ENCODE data around the gene RALGAPA1. TPM values are rescaled to one million over a fixed set of nuclear protein-coding genes. Genes with fewer than 3 reads are reported as not detected.
"Not testable (repeated sequence)": the region's sequence is repeated elsewhere in the genome, so short reads cannot be mapped to it uniquely, and the experiment has no call there.

The RALGAPA1 gene
- total RNA-seq, 2 donors from 2014 or later = 65.5 to 66.6 TPM

GRCh38 chr14:35826218-35826951 lies 17.3 kb upstream of the RALGAPA1 start, which contains the start of gene BRMS1L:
Gene BRMS1L (plus strand): TSS chr14:35826338. CDS start chr14:35826517, 179 bp downstream.
- no peaks in the 10 kb centered on the region for H3K27me3 ChIP-seq (replicated peaks; ENCODE audit: insufficient read depth)
- peak; percentile 89 for TF ChIP-seq POLR2A (IDR thresholded peaks at IDR 0.05)
- peak; percentile 90 for TF ChIP-seq POLR2AphosphoS5 (IDR thresholded peaks at IDR 0.05)
- peak in 1 of 4 experiments; percentile 20 for TF ChIP-seq CTCF (IDR thresholded peaks at IDR 0.05)
- H3K4me1 ChIP-seq (replicated peaks) = no peaks in the 10 kb centered on the region
- WGBS = under 1% methylated on average over 70 of the region's 70 CpGs
- H3K4me3 ChIP-seq = peak within 1 kb of the TSS; percentile 94 to 98
- intact Hi-C loops (cut with DNase I) = no loop called here
- no peaks in the 10 kb centered on the region for H3K9me3 ChIP-seq
- no peaks in the 10 kb centered on the region for H3K36me3 ChIP-seq
- DNase-seq (ENCODE audit: low spot score) = peak; percentile 97
- H3K27ac ChIP-seq = peak within 1 kb of the TSS; percentile 99 to 100

DNA sequence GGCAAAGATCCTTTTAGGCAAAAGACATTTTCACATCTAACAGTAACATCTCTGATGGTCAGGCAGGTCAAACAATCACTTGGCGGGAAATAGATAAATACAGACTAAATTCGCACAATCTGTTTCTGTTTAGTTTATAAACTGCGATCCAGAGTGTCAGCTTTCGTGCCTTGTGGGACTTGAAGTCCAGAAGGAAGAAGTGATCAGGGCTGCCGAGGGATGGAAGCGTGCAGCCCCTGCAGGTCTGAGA lies 16.8 kb upstream of the RALGAPA1 start:
- Histone ChIP-seq H3K27me3 (replicated peaks; ENCODE audit: insufficient read depth) (no peaks in the 10 kb centered on the region), H3K4me3 (peak overlapping the region; percentile 94 to 98), H3K9me3 (no peaks in the 10 kb centered on the region), H3K4me1 (replicated peaks) (no peaks in the 10 kb centered on the region), H3K27ac (peak overlapping the region; percentile 99 to 100), H3K36me3 (no peaks in the 10 kb centered on the region)
- intact Hi-C loops (cut with DNase I) = no loop called here
- DNase-seq (ENCODE audit: low spot score) = no peak
- TF ChIP-seq POLR2A (IDR thresholded peaks at IDR 0.05) (no peak), CTCF (IDR thresholded peaks at IDR 0.05) (no peak), POLR2AphosphoS5 (IDR thresholded peaks at IDR 0.05) (no peak)
- under 1% methylated on average over 6 of the region's 6 CpGs for WGBS

GRCh38 chr14:35824446-35825165 lies 15.5 kb upstream of the RALGAPA1 start:
- H3K27me3 ChIP-seq (replicated peaks; ENCODE audit: insufficient read depth); intact Hi-C loops (cut with DNase I); H3K27ac ChIP-seq; H3K36me3 ChIP-seq; H3K4me1 ChIP-seq (replicated peaks); DNase-seq (ENCODE audit: low spot score); H3K9me3 ChIP-seq; H3K4me3 ChIP-seq: not testable (repeated sequence)
- WGBS = 90% methylated on average over 27 of the region's 55 CpGs

DNA sequence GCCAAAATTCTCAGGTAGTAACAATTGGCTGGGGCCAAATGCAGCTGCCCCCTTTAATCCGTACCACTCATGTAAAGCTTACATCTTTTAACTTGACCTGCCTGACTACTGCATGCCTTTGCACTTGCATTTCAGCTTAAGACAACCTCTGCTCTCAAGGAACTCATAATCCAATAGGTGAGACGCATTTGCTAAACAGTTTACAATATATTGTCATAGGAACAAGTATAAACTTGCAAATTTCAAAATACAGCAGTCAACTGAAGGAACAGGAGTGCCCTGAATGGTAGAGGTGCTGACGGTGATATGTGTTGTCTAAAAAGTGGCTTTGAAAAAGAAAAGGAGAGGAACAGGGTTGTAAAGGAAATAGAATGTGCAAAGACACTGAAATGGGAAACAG lies 13.4 kb upstream of the RALGAPA1 start:
- Histone ChIP-seq H3K9me3 (no peaks in the 10 kb centered on the region), H3K4me1 (replicated peaks) (no peaks in the 10 kb centered on the region), H3K27me3 (replicated peaks; ENCODE audit: insufficient read depth) (no peaks in the 10 kb centered on the region), H3K4me3 (no peak overlapping the region), H3K36me3 (no peaks in the 10 kb centered on the region), H3K27ac (no peak overlapping the region)
- 65% methylated on average over 3 of the region's 3 CpGs for WGBS
- intact Hi-C loops (cut with DNase I) = no loop called here
- DNase-seq (ENCODE audit: low spot score) = no peak
- TF ChIP-seq POLR2A (IDR thresholded peaks at IDR 0.05) (no peak), CTCF (IDR thresholded peaks at IDR 0.05) (no peak), POLR2AphosphoS5 (IDR thresholded peaks at IDR 0.05) (no peak)

- WGBS = 30% methylated on average over 7 of the region's 7 CpGs
- Histone ChIP-seq H3K4me1 (replicated peaks) (no peaks in the 10 kb centered on the region), H3K9me3 (no peaks in the 10 kb centered on the region), H3K27ac (no peak overlapping the region), H3K36me3 (no peaks in the 10 kb centered on the region), H3K27me3 (replicated peaks; ENCODE audit: insufficient read depth) (no peaks in the 10 kb centered on the region), H3K4me3 (no peak overlapping the region)
- intact Hi-C loops (cut with DNase I) = no loop called here
- no peak for DNase-seq (ENCODE audit: low spot score)
- no peak for TF ChIP-seq POLR2AphosphoS5 (IDR thresholded peaks at IDR 0.05)
- peak in 3 of 4 experiments; percentile 23 to 45 (median 31) for TF ChIP-seq CTCF (IDR thresholded peaks at IDR 0.05)
Observed at GRCh38 chr14:35821564-35822411, 12.7 kb upstream of the RALGAPA1 start.

Data from prostate gland (tissue), 2 donors.